Measurements from ENCODE around the gene PIGK.

GRCh38 chr1:77220687-77221463 lies 1.6 kb upstream of the PIGK start:
- TF ChIP-seq CTCF (IDR thresholded peaks at IDR 0.05) (no peak), ZFX (IDR thresholded peaks at IDR 0.05; ENCODE audit: borderline replicate concordance) (no peak)

Data from 22Rv1 (cell line).